OCI-LY7 (cell line): ENCODE results near the gene PLPPR3. TPM values are rescaled to one million over a fixed set of nuclear protein-coding genes. Genes with fewer than 3 reads are reported as not detected.

ENCODE experiments used
- BruUV-seq: library from RNA; stranded (reverse); fragments of 400-500 nt; replicated peaks from 2 replicates; lab custom pipeline; 2021; lab: Mats Ljungman, UMichigan
- CTCF ChIA-PET: fragments of 300-600 bp; sonication (Branson Sonifier 250); formaldehyde crosslinking; loops from one replicate; lab custom pipeline; 2022; ENCODE audit warnings: antibody characterized with exemption; ENCODE audit not compliant: unreplicated experiment; lab: Charles Lee
- POLR2A ChIA-PET: fragments of 300-600 bp; sonication (Branson Sonifier 250); formaldehyde crosslinking; loops from one replicate; lab custom pipeline; 2022; ENCODE audit warnings: antibody characterized with exemption; lab: Charles Lee
- DNase-seq: peaks from one replicate; pipeline ENCODE4 v3.0.0-alpha.2; 2015; ENCODE audit warnings: low spot score
- H2AFZ ChIP-seq: fragments of 200-600 bp; sonication (generic), shearing (Covaris generic); 2 replicates; pipeline ENCODE4 v1.6.1; 2014; ENCODE audit warnings: mild to moderate bottlenecking, antibody characterized with exemption, low read length, moderate library complexity
- H3K27ac ChIP-seq: fragments of 200-600 bp; sonication (generic); 2 replicates; pipeline ENCODE4 v1.5.1; 2014; ENCODE audit warnings: mixed run types, low read depth, mild to moderate bottlenecking, moderate library complexity, low read length, inconsistent platforms; ENCODE audit not compliant: poor library complexity, severe bottlenecking
- H3K36me3 ChIP-seq: fragments of 200-600 bp; sonication (generic); 2 replicates; pipeline ENCODE4 v1.6.1; 2014; ENCODE audit warnings: mild to moderate bottlenecking, antibody characterized with exemption, low read length, moderate library complexity, mixed read lengths; ENCODE audit not compliant: insufficient read depth
- H3K4me1 ChIP-seq: fragments of 200-600 bp; sonication (generic); 2 replicates; pipeline ENCODE4 v1.5.1; 2014; ENCODE audit warnings: mild to moderate bottlenecking, low read length; ENCODE audit not compliant: insufficient read depth, poor library complexity, severe bottlenecking
- H3K4me2 ChIP-seq: fragments of 200-600 bp; sonication (generic); 2 replicates; pipeline ENCODE4 v1.6.1; 2014; ENCODE audit warnings: mild to moderate bottlenecking, low read length
- H3K4me3 ChIP-seq: fragments of 200-600 bp; sonication (generic); 2 replicates; pipeline ENCODE4 v1.5.1; 2014; ENCODE audit warnings: mild to moderate bottlenecking, low read depth, low read length; ENCODE audit not compliant: poor library complexity, severe bottlenecking
- H3K79me2 ChIP-seq: fragments of 200-600 bp; sonication (generic); 2 replicates; pipeline ENCODE4 v1.6.1; 2016; ENCODE audit warnings: low read depth, mild to moderate bottlenecking, low read length, moderate library complexity, mixed read lengths; ENCODE audit not compliant: insufficient read depth
- H3K9me2 ChIP-seq: fragments of 200-600 bp; sonication (generic); 2 replicates; pipeline ENCODE4 v1.6.1; 2016; ENCODE audit warnings: mild to moderate bottlenecking, low read length, mixed read lengths; ENCODE audit not compliant: insufficient read depth
- H3K9me3 ChIP-seq: fragments of 200-600 bp; sonication (generic); 2 replicates; pipeline ENCODE4 v1.6.1; 2014; ENCODE audit warnings: mild to moderate bottlenecking, mixed run types, low read length, mixed read lengths
- H4K20me1 ChIP-seq: fragments of 200-600 bp; sonication (generic); 2 replicates; pipeline ENCODE4 v1.6.1; 2014; ENCODE audit warnings: mild to moderate bottlenecking, antibody characterized with exemption, low read length, moderate library complexity, mixed read lengths; ENCODE audit not compliant: insufficient read depth
- EZH2phosphoT487 ChIP-seq: fragments of 200-600 bp; sonication (generic); IDR thresholded peaks from 2 replicates; pipeline ENCODE4 v1.6.1; 2018; ENCODE audit warnings: low read depth, borderline replicate concordance, mild to moderate bottlenecking, mixed run types, antibody characterized with exemption, low read length, moderate library complexity, mixed read lengths
- intact Hi-C: fragments of 100-400 bp; cut with micrococcal nuclease; formaldehyde crosslinking; loops from one replicate; pipeline ENCODE4 v1.10.0; 2022; ENCODE audit not compliant: unreplicated experiment
- total RNA-seq, 2 experiments: library from RNA; depleted of rRNA in 1 of 2; stranded (reverse); fragments of >200 nt in 1 of 2; shearing (Covaris generic) in 1 of 2; gene quantifications; 2 replicates each; pipeline ENCODE4 v1.2.3, GENCODE V29; 2014 to 2022
- TF ChIP-seq, protein P1 (sequence below): fragments of 200-600 bp; sonication (generic); conservative IDR thresholded peaks from 2 replicates; pipeline ENCODE4 v1.5.1; 2014; ENCODE audit warnings: mild to moderate bottlenecking, antibody characterized with exemption, low read length, moderate library complexity, mixed read lengths

The PLPPR3 gene
- total RNA-seq, 2 experiments from 2014 or later, result not detected

DNA sequence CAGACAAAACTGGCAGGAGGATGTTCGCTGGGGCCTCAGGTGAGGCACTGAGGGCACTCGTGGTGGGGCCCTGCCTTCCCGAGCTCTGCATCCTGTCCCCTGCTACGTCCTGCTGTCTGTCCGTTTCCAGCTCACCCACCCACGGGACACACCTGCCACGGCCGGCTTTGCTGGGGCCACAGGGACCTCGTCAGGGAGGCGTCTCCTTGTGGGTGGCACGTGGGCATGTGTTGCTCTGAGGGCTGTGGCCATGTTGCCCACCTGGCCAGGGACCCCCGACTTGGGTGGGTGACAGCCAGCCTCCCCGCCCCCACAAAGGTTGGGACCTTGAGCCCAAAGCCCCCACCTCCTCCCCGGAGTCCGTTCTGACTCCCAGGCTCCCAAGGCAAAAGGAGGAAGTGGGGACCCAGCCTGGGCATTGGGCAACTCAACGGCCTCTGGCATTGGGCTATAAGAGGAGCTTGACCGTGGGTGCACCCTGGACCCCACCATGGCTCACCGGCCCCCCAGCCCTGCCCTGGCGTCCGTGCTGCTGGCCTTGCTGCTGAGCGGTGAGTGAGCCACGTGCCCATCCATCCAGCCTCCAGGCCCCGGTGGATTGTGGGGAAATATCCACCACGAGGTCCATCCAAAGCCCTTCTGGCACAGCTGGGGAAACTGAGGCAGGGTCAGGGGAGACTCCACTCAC is 18.9 kb upstream of the PLPPR3 start, which contains the start of gene PRTN3:
Gene PRTN3 (plus strand): TSS at position 481 of the 688 bp plus-strand sequence. CDS start 10 bp downstream, at position 491.
- ChIA-PET CTCF (no interaction called here), POLR2A (no interaction called here)
- H3K36me3 ChIP-seq, result no peaks in the 10 kb centered on the region
- H3K9me2 ChIP-seq, result no peaks in the 10 kb centered on the region
- no peak for TF ChIP-seq EZH2phosphoT487
- TF ChIP-seq, protein P1, sequence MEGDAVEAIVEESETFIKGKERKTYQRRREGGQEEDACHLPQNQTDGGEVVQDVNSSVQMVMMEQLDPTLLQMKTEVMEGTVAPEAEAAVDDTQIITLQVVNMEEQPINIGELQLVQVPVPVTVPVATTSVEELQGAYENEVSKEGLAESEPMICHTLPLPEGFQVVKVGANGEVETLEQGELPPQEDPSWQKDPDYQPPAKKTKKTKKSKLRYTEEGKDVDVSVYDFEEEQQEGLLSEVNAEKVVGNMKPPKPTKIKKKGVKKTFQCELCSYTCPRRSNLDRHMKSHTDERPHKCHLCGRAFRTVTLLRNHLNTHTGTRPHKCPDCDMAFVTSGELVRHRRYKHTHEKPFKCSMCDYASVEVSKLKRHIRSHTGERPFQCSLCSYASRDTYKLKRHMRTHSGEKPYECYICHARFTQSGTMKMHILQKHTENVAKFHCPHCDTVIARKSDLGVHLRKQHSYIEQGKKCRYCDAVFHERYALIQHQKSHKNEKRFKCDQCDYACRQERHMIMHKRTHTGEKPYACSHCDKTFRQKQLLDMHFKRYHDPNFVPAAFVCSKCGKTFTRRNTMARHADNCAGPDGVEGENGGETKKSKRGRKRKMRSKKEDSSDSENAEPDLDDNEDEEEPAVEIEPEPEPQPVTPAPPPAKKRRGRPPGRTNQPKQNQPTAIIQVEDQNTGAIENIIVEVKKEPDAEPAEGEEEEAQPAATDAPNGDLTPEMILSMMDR, result no peak
- H3K4me3 ChIP-seq, result no peak within 1 kb of the TSS
- no peaks in the 10 kb centered on the region for H3K9me3 ChIP-seq
- H3K79me2 ChIP-seq, result no peaks in the 10 kb centered on the region
- intact Hi-C loops, result no loop called here
- H3K4me2 ChIP-seq, result no peak within 1 kb of the TSS
- H3K27ac ChIP-seq, result no peak within 1 kb of the TSS
- H4K20me1 ChIP-seq, result no peaks in the 10 kb centered on the region
- H2AFZ ChIP-seq, result no peak within 1 kb of the TSS
- no peak for DNase-seq
- BruUV-seq, result no TSS peak
- H3K4me1 ChIP-seq, result peaks cover 11% of the 10 kb centered on the region

DNA sequence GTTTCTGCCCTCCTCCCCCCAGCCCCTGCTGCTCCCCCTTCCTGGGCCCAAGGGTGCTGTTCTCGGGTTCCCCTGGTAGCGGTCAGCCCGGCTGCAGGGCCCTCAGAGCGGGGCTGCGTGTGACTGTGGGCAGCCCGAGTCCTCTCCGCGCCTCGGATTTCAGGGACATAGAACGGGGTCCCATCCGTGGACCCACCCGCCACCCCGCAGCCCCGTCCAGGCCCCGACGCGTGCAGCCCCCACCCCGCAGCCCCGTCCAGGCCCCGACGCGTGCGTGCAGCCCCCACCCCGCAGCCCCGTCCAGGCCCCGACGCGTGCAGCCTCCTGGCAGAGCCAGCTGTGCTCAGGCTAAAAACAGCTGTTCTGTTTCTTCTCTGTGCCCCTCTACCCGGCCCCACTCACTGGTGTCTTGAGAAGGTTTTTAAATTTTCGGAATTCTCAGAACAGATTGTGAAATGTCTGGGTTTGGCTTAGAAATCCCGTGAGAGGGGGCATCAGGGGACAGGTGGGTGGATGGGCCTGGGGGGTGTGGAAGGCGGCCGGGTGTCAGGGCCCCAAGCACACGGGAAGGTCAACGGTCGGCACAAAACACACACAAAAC is 13.6 kb upstream of the PLPPR3 start:
- ChIA-PET CTCF (no interaction called here), POLR2A (no interaction called here)
- DNase-seq, result no peak
- intact Hi-C loops, result no loop called here
- H3K4me2 ChIP-seq, result no peak overlapping the region
- TF ChIP-seq EZH2phosphoT487, result no peak
- TF ChIP-seq, protein P1, result no peak
- no peak overlapping the region for H2AFZ ChIP-seq
- no peaks in the 10 kb centered on the region for H3K9me2 ChIP-seq
- H3K27ac ChIP-seq, result no peak overlapping the region
- BruUV-seq, result no TSS peak
- no peaks in the 10 kb centered on the region for H4K20me1 ChIP-seq
- H3K4me1 ChIP-seq, result no peaks in the 10 kb centered on the region
- no peaks in the 10 kb centered on the region for H3K36me3 ChIP-seq
- no peaks in the 10 kb centered on the region for H3K79me2 ChIP-seq
- no peak overlapping the region for H3K4me3 ChIP-seq
- H3K9me3 ChIP-seq, result no peaks in the 10 kb centered on the region

DNA sequence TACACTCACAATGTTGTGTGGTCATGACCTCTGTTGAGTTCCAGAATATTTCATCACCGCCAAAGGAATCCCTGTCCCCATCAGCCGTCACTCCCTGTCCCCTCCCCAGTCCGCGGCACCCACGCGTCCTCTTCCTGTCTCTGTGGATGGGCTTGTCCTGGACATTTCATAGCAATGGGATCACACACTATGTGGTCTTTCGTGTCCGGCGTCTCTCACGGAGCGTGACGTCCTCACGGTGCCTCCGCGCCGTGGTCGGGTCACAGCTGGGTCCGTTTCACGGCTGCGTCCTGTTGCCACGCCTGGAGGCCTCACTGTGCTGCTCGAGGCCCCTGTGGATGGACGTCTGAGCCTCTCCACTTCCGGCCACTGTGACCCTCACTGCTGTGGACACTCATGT is 12.5 kb upstream of the PLPPR3 start:
- Histone ChIP-seq H2AFZ (no peak overlapping the region), H3K9me3 (no peaks in the 10 kb centered on the region), H3K79me2 (no peaks in the 10 kb centered on the region), H3K4me2 (no peak overlapping the region), H3K4me1 (no peaks in the 10 kb centered on the region), H3K4me3 (no peak overlapping the region), H3K36me3 (no peaks in the 10 kb centered on the region), H3K9me2 (no peaks in the 10 kb centered on the region), H3K27ac (no peak overlapping the region), H4K20me1 (no peaks in the 10 kb centered on the region)
- POLR2A ChIA-PET, result no interaction called here
- CTCF ChIA-PET, result no interaction called here
- TF ChIP-seq, protein P1, result no peak
- no TSS peak for BruUV-seq
- no peak for DNase-seq
- intact Hi-C loops, result no loop called here
